PC-3 (cell line): Measurements from ENCODE around the gene MED8. TPM values are rescaled to one million over a fixed set of nuclear protein-coding genes. Genes with fewer than 3 reads are reported as not detected.

ENCODE experiments used
- ATAC-seq: fragments of 200-7000 bp; cut with Tn5 transposase; 2 replicates; pipeline ENCODE4 v1.9.1; 2020; ENCODE audit warnings: mild to moderate bottlenecking, moderate library complexity
- BruUV-seq: library from RNA; stranded (reverse); fragments of 400-500 nt; replicated peaks from 2 replicates; lab custom pipeline; 2021; lab: Mats Ljungman, UMichigan
- CTCF ChIA-PET: fragments of 300-600 bp; sonication (Branson Sonifier 250); formaldehyde crosslinking; loops from one replicate; lab custom pipeline; 2022; ENCODE audit warnings: antibody characterized with exemption; lab: Charles Lee
- POLR2A ChIA-PET: fragments of 300-600 bp; sonication (Branson Sonifier 250); formaldehyde crosslinking; loops from one replicate; lab custom pipeline; 2022; ENCODE audit warnings: antibody characterized with exemption; ENCODE audit not compliant: unreplicated experiment; lab: Charles Lee
- DNase-seq: peaks from one replicate; pipeline ENCODE4 v3.0.0-alpha.2; 2015
- H2AFZ ChIP-seq: fragments of 300-600 bp; sonication (generic); 2 replicates; pipeline ENCODE4 v1.6.0; 2016; ENCODE audit warnings: antibody characterized with exemption, low read length
- H3F3A ChIP-seq: fragments of 300-600 bp; sonication (generic); one replicate; pipeline ENCODE4 v1.6.0; 2017; ENCODE audit warnings: antibody characterized with exemption, low read length, control low read depth, mild to moderate bottlenecking; ENCODE audit not compliant: unreplicated experiment
- H3K27ac ChIP-seq: fragments of 300-600 bp; sonication (generic); 2 replicates; pipeline ENCODE4 v1.5.1; 2016; ENCODE audit warnings: mild to moderate bottlenecking, low read length
- H3K27me3 ChIP-seq: fragments of 300-600 bp; sonication (generic); 2 replicates; pipeline ENCODE4 v1.6.1; 2016; ENCODE audit warnings: low read length, mixed read lengths
- H3K36me3 ChIP-seq: fragments of 300-600 bp; sonication (generic); 2 replicates; pipeline ENCODE4 v1.6.1; 2016; ENCODE audit warnings: low read depth, mixed run types, low read length, mixed read lengths
- H3K4me1 ChIP-seq: fragments of 300-600 bp; sonication (generic); 2 replicates; pipeline ENCODE4 v1.5.1; 2016; ENCODE audit warnings: low read length; ENCODE audit not compliant: insufficient read depth
- H3K4me2 ChIP-seq: fragments of 300-600 bp; sonication (generic); 2 replicates; pipeline ENCODE4 v1.6.0; 2016; ENCODE audit warnings: low read length
- H3K4me3 ChIP-seq: fragments of 300-600 bp; sonication (generic); 2 replicates; pipeline ENCODE4 v1.5.1; 2016; ENCODE audit warnings: mild to moderate bottlenecking, low read length, mixed read lengths
- H3K79me2 ChIP-seq: fragments of 300-600 bp; sonication (generic); 2 replicates; pipeline ENCODE4 v1.6.1; 2017; ENCODE audit warnings: low read length, mixed read lengths
- H3K9ac ChIP-seq: fragments of 300-600 bp; sonication (generic); 2 replicates; pipeline ENCODE4 v1.6.0; 2016; ENCODE audit warnings: mild to moderate bottlenecking, low read length
- H3K9me2 ChIP-seq: fragments of 300-600 bp; sonication (generic); replicated peaks from 2 replicates; pipeline ENCODE4 v1.6.1; 2016; ENCODE audit warnings: mixed run types, low read length, mixed read lengths
- H3K9me3 ChIP-seq: fragments of 300-600 bp; sonication (generic); 2 replicates; pipeline ENCODE4 v1.6.1; 2016; ENCODE audit warnings: low read length, mixed read lengths
- H4K20me1 ChIP-seq: fragments of 300-600 bp; sonication (generic); 2 replicates; pipeline ENCODE4 v1.6.1; 2016; ENCODE audit warnings: low read length, mixed read lengths
- CTCF ChIP-seq: fragments of 300-600 bp; sonication (generic); conservative IDR thresholded peaks from 2 replicates; pipeline ENCODE4 v1.5.1; 2017; ENCODE audit warnings: antibody characterized with exemption, low read depth, mild to moderate bottlenecking, low read length
- EZH2 ChIP-seq: fragments of 300-600 bp; sonication (generic); IDR thresholded peaks from one replicate; pipeline ENCODE4 v1.6.1; 2017; ENCODE audit warnings: antibody characterized with exemption, mild to moderate bottlenecking, low read length; ENCODE audit not compliant: unreplicated experiment
- EZH2phosphoT487 ChIP-seq: fragments of 300-600 bp; sonication (generic); IDR thresholded peaks from 2 replicates; pipeline ENCODE4 v1.6.1; 2018; ENCODE audit warnings: mild to moderate bottlenecking, antibody characterized with exemption, low read length, borderline replicate concordance
- intact Hi-C: fragments of 100-400 bp; cut with micrococcal nuclease; formaldehyde crosslinking; loops from 2 replicates; pipeline ENCODE4 v1.9.0; 2023
- total RNA-seq: library from RNA; depleted of rRNA; stranded (reverse); fragments of >200 nt; gene quantifications from 2 replicates; pipeline ENCODE4 v1.2.3, GENCODE V29; 2014

MED8 gene
- total RNA-seq, 1 experiment from 2014 or later: 41.8 TPM

GRCh38 chr1:43349594-43350306, 39.9 kb downstream of the MED8 start:
- H3K9me2 ChIP-seq: no peaks in the 10 kb centered on the region
- intact Hi-C loops: loop anchor here (1.0 to 5.0 kb wide), 3 partner anchors 9 to 62 kb away; partner anchors contain the start of genes C1orf210, CDC20, MED8 and SZT2
- ChIA-PET CTCF (no interaction called here), POLR2A (no interaction called here)
- H3K4me3 ChIP-seq: peak overlapping the region; percentile 70
- no peaks in the 10 kb centered on the region for H3K27me3 ChIP-seq
- no peaks in the 10 kb centered on the region for H4K20me1 ChIP-seq
- peak overlapping the region; percentile 82 for H3K9ac ChIP-seq
- no peaks in the 10 kb centered on the region for H3F3A ChIP-seq
- H2AFZ ChIP-seq: peak overlapping the region; percentile 75
- BruUV-seq: TSS peak; percentile 88
- H3K9me3 ChIP-seq: no peaks in the 10 kb centered on the region
- H3K27ac ChIP-seq: peak overlapping the region; percentile 88
- ATAC-seq (peak; percentile 55), DNase-seq (peak; percentile 82)
- TF ChIP-seq EZH2phosphoT487 (no peak), CTCF (no peak), EZH2 (no peak)
- peaks cover 32% of the 10 kb centered on the region for H3K4me1 ChIP-seq
- peak overlapping the region; percentile 79 for H3K4me2 ChIP-seq
- H3K79me2 ChIP-seq: no peaks in the 10 kb centered on the region
- no peaks in the 10 kb centered on the region for H3K36me3 ChIP-seq

- no peaks in the 10 kb centered on the region for H3K9me3 ChIP-seq
- no peak for TF ChIP-seq EZH2phosphoT487
- TF ChIP-seq CTCF: no peak
- no peak for TF ChIP-seq EZH2
- peak overlapping the region; percentile 79 for H3K4me2 ChIP-seq
- H4K20me1 ChIP-seq: no peaks in the 10 kb centered on the region
- no peaks in the 10 kb centered on the region for H3K27me3 ChIP-seq
- H3K79me2 ChIP-seq: no peaks in the 10 kb centered on the region
- ATAC-seq (peak; percentile 75), DNase-seq (peak; percentile 91)
- H3K9me2 ChIP-seq: no peaks in the 10 kb centered on the region
- no TSS peak for BruUV-seq
- H3K4me1 ChIP-seq: peaks cover 40% of the 10 kb centered on the region
- POLR2A ChIA-PET: interaction anchor here (0.7 kb wide), 1 partner anchor 10 kb away, joined by 3 read pairs; the partner anchor contains the start of gene CDC20
- no peaks in the 10 kb centered on the region for H3F3A ChIP-seq
- CTCF ChIA-PET: interaction anchor here (0.8 kb wide), 1 partner anchor 35 kb away, joined by 4 read pairs; no protein-coding TSS in a partner anchor
- H3K36me3 ChIP-seq: no peaks in the 10 kb centered on the region
- peak overlapping the region; percentile 70 for H3K4me3 ChIP-seq
- peak overlapping the region; percentile 82 for H3K9ac ChIP-seq
- peak overlapping the region; percentile 75 for H2AFZ ChIP-seq
- peak overlapping the region; percentile 88 for H3K27ac ChIP-seq
- intact Hi-C loops: loop anchor here (1.0 to 5.0 kb wide), 2 partner anchors 40 to 62 kb away; partner anchors contain the start of genes C1orf210, MED8 and SZT2
These were observed 40.6 kb downstream of the MED8 start for GRCh38 chr1:43348809-43349593.
